ENCODE results near the gene MAML3. TPM values are rescaled to one million over a fixed set of nuclear protein-coding genes. Genes with fewer than 3 reads are reported as not detected.

The MAML3 gene
- total and polyA plus RNA-seq, 5 donors from 2014 or later: 0.11 to 1.1 (median 0.16) TPM; not detected in 1

DNA sequence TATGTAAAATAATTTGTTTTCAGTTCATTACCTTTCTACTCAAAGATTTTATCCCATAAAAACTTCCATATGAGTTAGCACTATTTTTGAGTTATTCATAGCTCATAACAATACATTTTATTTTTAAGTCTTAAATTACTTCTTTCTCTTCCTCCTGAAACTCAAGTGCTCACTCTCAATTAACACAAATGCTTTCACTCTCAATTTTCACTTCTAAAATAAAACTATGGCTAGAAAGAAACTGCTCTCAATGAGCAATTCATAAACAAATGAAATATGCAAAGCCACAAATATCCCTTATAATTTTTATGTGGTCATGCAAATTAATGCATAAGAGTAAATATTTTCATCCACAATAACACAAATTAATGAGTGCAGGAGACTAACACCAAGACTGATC, 38.8 kb downstream of the MAML3 start:
- Histone ChIP-seq H3K36me3 (ENCODE audit: control insufficient read depth, insufficient read depth, low read length) (no peaks in the 10 kb centered on the region), H3K4me1 (ENCODE audit: control insufficient read depth, insufficient read depth, low read length, poor library complexity, severe bottlenecking) (no peaks in the 10 kb centered on the region), H3K4me3 (ENCODE audit: low read depth, low read length) (no peak overlapping the region), H3K27ac (ENCODE audit: insufficient read depth, low read length, poor library complexity, severe bottlenecking) (no peak overlapping the region), H3K9me3 (ENCODE audit: control insufficient read depth in 2 of 2, low read length in 2 of 2) (no peaks in the 10 kb centered on the region), H3K27me3 (ENCODE audit: control insufficient read depth, insufficient read depth, low read length) (no peaks in the 10 kb centered on the region)
- DNase-seq (no peak), ATAC-seq (ENCODE audit: low read depth in 2 of 2) (no peak)
- Mint-ChIP-seq H3K9me3 (peaks cover 0 to 3% (median 0%) of the 10 kb centered on the region in 7 donors), H3K27ac (no peak overlapping the region), H3K36me3 (no peaks in the 10 kb centered on the region), H3K27me3 (no peaks in the 10 kb centered on the region), H3K4me1 (peaks cover 0 to 19% (median 12%) of the 10 kb centered on the region in 4 donors), H3K4me3 (no peak overlapping the region)

DNA sequence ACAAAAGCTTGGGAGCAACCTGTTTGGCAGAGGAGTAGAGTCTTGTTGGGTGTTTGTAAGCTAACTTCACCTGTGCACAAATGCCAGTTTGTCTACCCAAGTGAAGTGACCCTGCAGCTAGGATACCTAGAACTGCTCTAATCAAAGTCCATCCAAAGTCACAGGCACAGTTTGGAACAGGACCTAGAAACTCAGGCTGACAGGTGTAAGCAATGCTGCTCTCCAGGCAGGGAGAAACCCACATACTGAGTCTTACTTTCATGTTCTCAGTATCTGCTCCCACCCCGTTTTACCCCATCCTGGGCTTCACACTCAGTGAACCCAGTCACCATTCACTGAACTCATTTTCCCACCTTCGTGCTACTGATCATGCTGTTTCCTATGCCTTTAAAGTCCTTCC, 40.3 kb downstream of the MAML3 start:
- no peak overlapping the region for H3K4me3 Mint-ChIP-seq
- peaks cover 0 to 19% (median 12%) of the 10 kb centered on the region in 4 donors for H3K4me1 Mint-ChIP-seq
- ATAC-seq (ENCODE audit: low read depth in 2 of 2) (no peak), DNase-seq (no peak)
- H3K27ac Mint-ChIP-seq: no peak overlapping the region
- Histone ChIP-seq H3K4me3 (ENCODE audit: low read depth, low read length) (no peak overlapping the region), H3K27me3 (ENCODE audit: control insufficient read depth, insufficient read depth, low read length) (no peaks in the 10 kb centered on the region), H3K4me1 (ENCODE audit: control insufficient read depth, insufficient read depth, low read length, poor library complexity, severe bottlenecking) (no peaks in the 10 kb centered on the region), H3K36me3 (ENCODE audit: control insufficient read depth, insufficient read depth, low read length) (no peaks in the 10 kb centered on the region), H3K27ac (ENCODE audit: insufficient read depth, low read length, poor library complexity, severe bottlenecking) (no peak overlapping the region), H3K9me3 (ENCODE audit: control insufficient read depth in 2 of 2, low read length in 2 of 2) (no peaks in the 10 kb centered on the region)
- H3K9me3 Mint-ChIP-seq: peaks cover 0 to 3% (median 0%) of the 10 kb centered on the region in 7 donors
- no peaks in the 10 kb centered on the region for H3K27me3 Mint-ChIP-seq
- no peaks in the 10 kb centered on the region for H3K36me3 Mint-ChIP-seq

DNA sequence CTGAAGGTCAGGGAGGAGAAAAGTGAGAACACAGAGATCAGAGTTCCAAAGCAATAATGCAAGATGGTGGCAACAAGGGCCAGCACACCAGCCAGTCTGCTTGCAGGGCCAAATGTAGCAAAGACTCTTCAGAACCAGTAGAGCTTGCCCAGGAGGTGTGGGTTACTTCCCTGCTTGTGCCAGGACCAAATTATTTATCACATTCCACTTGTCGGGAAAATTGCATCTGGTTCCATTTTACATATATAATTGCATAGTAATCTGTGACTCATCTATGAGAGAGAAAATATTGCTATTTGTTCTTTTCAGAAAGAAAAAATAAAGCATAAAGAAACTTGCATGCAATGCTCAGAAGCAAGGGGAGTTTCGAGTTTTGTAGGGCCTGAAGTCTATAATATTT, 41.4 kb downstream of the MAML3 start:
- Mint-ChIP-seq H3K4me3 (no peak overlapping the region), H3K27ac (no peak overlapping the region), H3K4me1 (peaks cover 0 to 20% (median 15%) of the 10 kb centered on the region in 4 donors), H3K9me3 (peaks cover 0 to 3% (median 0%) of the 10 kb centered on the region in 7 donors), H3K27me3 (no peaks in the 10 kb centered on the region), H3K36me3 (no peaks in the 10 kb centered on the region)
- no peak overlapping the region for H3K27ac ChIP-seq (ENCODE audit: insufficient read depth, low read length, poor library complexity, severe bottlenecking)
- DNase-seq (no peak), ATAC-seq (ENCODE audit: low read depth in 2 of 2) (no peak)
- no peak overlapping the region for H3K4me3 ChIP-seq (ENCODE audit: low read depth, low read length)
- H3K4me1 ChIP-seq (ENCODE audit: control insufficient read depth, insufficient read depth, low read length, poor library complexity, severe bottlenecking): no peaks in the 10 kb centered on the region
- H3K36me3 ChIP-seq (ENCODE audit: control insufficient read depth, insufficient read depth, low read length): no peaks in the 10 kb centered on the region
- no peaks in the 10 kb centered on the region for H3K27me3 ChIP-seq (ENCODE audit: control insufficient read depth, insufficient read depth, low read length)
- no peaks in the 10 kb centered on the region for H3K9me3 ChIP-seq (ENCODE audit: control insufficient read depth in 2 of 2, low read length in 2 of 2)

DNA sequence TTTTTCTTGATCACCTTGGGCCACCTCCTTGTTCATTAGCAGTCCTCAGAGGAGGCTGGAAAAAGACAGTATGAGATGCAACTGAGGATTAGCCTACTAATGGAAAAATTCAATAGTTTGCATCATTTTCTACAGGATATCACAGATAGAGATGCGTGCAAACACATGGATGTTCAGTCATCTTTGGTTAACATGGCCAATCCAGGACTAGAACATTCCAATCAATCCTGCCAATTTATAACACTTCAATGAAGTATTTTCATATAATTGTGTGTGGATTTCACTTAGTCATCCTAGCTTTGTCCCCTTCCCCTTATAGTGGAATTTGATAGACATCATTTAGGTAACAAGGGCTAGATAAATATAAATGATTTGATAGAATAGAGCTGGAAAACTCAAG, 42.7 kb downstream of the MAML3 start:
- Mint-ChIP-seq H3K36me3 (no peaks in the 10 kb centered on the region), H3K27ac (no peak overlapping the region), H3K9me3 (peaks cover 0 to 3% (median 0%) of the 10 kb centered on the region in 7 donors), H3K4me1 (peaks cover 2 to 10% (median 6%) of the 10 kb centered on the region in 4 donors), H3K4me3 (no peak overlapping the region), H3K27me3 (no peaks in the 10 kb centered on the region)
- H3K27ac ChIP-seq (ENCODE audit: insufficient read depth, low read length, poor library complexity, severe bottlenecking): no peak overlapping the region
- H3K36me3 ChIP-seq (ENCODE audit: control insufficient read depth, insufficient read depth, low read length): no peaks in the 10 kb centered on the region
- no peak overlapping the region for H3K4me3 ChIP-seq (ENCODE audit: low read depth, low read length)
- H3K27me3 ChIP-seq (ENCODE audit: control insufficient read depth, insufficient read depth, low read length): no peaks in the 10 kb centered on the region
- ATAC-seq (ENCODE audit: low read depth in 2 of 2): no peak
- no peak for DNase-seq
- H3K9me3 ChIP-seq (ENCODE audit: control insufficient read depth in 2 of 2, low read length in 2 of 2): no peaks in the 10 kb centered on the region
- no peaks in the 10 kb centered on the region for H3K4me1 ChIP-seq (ENCODE audit: control insufficient read depth, insufficient read depth, low read length, poor library complexity, severe bottlenecking)

DNA sequence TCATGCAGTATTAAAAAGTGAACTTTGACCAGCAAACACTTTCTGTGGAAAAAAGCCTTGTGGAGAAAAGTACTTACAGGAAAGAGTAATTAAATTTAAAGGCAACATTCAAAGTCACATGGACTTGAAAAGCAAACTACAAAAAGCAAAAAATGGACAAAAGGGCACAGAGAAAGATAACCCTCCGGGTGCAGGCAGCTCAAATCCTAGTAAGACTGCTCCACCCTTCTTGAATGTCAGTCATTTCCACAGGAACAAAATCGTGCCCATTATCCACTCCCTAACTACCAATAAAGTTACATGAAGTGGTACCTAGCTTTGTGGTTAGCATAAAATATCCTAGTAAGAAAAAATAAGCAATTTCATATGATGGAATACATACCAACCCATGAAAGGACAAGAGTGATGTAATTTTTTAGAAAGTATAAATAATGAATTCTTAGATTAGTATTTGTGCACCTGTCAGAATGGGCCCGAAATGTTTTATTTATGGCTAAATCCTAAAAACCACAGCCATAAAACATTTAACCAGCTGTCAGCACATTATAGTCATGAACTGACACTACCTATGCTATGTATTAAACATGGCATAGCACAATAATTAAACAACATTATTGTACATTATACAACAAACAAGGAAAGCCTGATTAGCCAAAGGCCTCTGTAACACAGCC, 43.3 kb downstream of the MAML3 start:
- Mint-ChIP-seq H3K27ac (no peak overlapping the region), H3K4me1 (peaks cover 0 to 6% (median 5%) of the 10 kb centered on the region in 4 donors), H3K27me3 (no peaks in the 10 kb centered on the region), H3K4me3 (no peak overlapping the region), H3K36me3 (no peaks in the 10 kb centered on the region), H3K9me3 (peaks cover 0 to 3% (median 0%) of the 10 kb centered on the region in 7 donors)
- Histone ChIP-seq H3K9me3 (ENCODE audit: control insufficient read depth in 2 of 2, low read length in 2 of 2) (no peaks in the 10 kb centered on the region), H3K27me3 (ENCODE audit: control insufficient read depth, insufficient read depth, low read length) (no peaks in the 10 kb centered on the region), H3K4me1 (ENCODE audit: control insufficient read depth, insufficient read depth, low read length, poor library complexity, severe bottlenecking) (no peaks in the 10 kb centered on the region), H3K36me3 (ENCODE audit: control insufficient read depth, insufficient read depth, low read length) (no peaks in the 10 kb centered on the region), H3K4me3 (ENCODE audit: low read depth, low read length) (no peak overlapping the region), H3K27ac (ENCODE audit: insufficient read depth, low read length, poor library complexity, severe bottlenecking) (no peak overlapping the region)
- DNase-seq (no peak), ATAC-seq (ENCODE audit: low read depth in 2 of 2) (no peak)

DNA sequence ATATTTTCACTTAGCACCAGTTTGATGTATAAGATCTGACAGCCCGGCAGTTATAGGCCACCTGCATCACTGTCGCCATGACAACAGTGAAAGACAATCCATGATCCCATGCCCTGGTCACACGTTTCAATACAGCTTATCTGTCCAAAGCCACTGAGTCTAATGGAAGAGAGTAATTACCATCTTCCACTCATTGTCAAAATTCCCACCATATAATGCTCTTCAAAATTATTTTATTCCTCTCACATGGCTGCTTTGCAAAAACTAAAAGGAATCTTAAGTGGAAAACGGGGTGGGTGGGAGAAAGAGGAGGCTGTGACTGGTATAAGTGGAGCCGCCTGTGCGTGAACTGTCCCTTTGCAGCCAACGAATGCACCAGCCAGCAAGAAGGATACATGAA, 44.2 kb downstream of the MAML3 start:
- DNase-seq (no peak), ATAC-seq (ENCODE audit: low read depth in 2 of 2) (no peak)
- no peak overlapping the region for H3K4me3 ChIP-seq (ENCODE audit: low read depth, low read length)
- no peaks in the 10 kb centered on the region for H3K4me1 ChIP-seq (ENCODE audit: control insufficient read depth, insufficient read depth, low read length, poor library complexity, severe bottlenecking)
- no peaks in the 10 kb centered on the region for H3K27me3 ChIP-seq (ENCODE audit: control insufficient read depth, insufficient read depth, low read length)
- no peak overlapping the region for H3K27ac ChIP-seq (ENCODE audit: insufficient read depth, low read length, poor library complexity, severe bottlenecking)
- Mint-ChIP-seq H3K27me3 (no peaks in the 10 kb centered on the region), H3K27ac (no peak overlapping the region), H3K9me3 (peaks cover 0 to 3% (median 0%) of the 10 kb centered on the region in 7 donors), H3K4me1 (peaks cover 0 to 6% (median 3%) of the 10 kb centered on the region in 4 donors), H3K4me3 (no peak overlapping the region), H3K36me3 (no peaks in the 10 kb centered on the region)
- no peaks in the 10 kb centered on the region for H3K36me3 ChIP-seq (ENCODE audit: control insufficient read depth, insufficient read depth, low read length)
- H3K9me3 ChIP-seq (ENCODE audit: control insufficient read depth in 2 of 2, low read length in 2 of 2): no peaks in the 10 kb centered on the region

DNA sequence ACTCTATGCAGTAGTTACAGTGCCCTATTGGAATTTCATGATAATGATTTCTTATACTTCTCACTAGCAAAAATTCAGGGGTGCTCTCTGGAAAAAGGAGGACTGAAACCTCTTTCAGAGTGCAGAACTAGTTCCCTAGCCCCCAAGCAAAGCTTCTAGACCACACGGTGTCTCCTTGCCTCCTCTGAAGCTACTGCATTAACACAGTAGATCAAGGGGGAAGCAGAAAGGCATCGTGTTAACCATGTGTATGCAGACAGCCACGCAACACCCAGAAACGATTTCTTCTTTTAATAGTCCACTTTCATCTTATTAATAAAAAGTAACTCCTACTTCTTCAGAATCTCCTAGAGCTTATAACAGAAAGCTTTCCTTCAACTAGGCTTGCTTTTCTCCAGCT, 44.7 kb downstream of the MAML3 start:
- no peaks in the 10 kb centered on the region for H3K4me1 ChIP-seq (ENCODE audit: control insufficient read depth, insufficient read depth, low read length, poor library complexity, severe bottlenecking)
- no peak for DNase-seq
- no peak overlapping the region for H3K4me3 ChIP-seq (ENCODE audit: low read depth, low read length)
- Mint-ChIP-seq H3K9me3 (peaks cover 0 to 3% (median 0%) of the 10 kb centered on the region in 7 donors), H3K36me3 (no peaks in the 10 kb centered on the region), H3K4me1 (peaks cover 0 to 6% (median 3%) of the 10 kb centered on the region in 4 donors), H3K27me3 (no peaks in the 10 kb centered on the region), H3K27ac (no peak overlapping the region), H3K4me3 (no peak overlapping the region)
- H3K27me3 ChIP-seq (ENCODE audit: control insufficient read depth, insufficient read depth, low read length): no peaks in the 10 kb centered on the region
- no peaks in the 10 kb centered on the region for H3K36me3 ChIP-seq (ENCODE audit: control insufficient read depth, insufficient read depth, low read length)
- no peaks in the 10 kb centered on the region for H3K9me3 ChIP-seq (ENCODE audit: control insufficient read depth in 2 of 2, low read length in 2 of 2)
- ATAC-seq (ENCODE audit: low read depth in 2 of 2): no peak
- H3K27ac ChIP-seq (ENCODE audit: insufficient read depth, low read length, poor library complexity, severe bottlenecking): no peak overlapping the region

DNA sequence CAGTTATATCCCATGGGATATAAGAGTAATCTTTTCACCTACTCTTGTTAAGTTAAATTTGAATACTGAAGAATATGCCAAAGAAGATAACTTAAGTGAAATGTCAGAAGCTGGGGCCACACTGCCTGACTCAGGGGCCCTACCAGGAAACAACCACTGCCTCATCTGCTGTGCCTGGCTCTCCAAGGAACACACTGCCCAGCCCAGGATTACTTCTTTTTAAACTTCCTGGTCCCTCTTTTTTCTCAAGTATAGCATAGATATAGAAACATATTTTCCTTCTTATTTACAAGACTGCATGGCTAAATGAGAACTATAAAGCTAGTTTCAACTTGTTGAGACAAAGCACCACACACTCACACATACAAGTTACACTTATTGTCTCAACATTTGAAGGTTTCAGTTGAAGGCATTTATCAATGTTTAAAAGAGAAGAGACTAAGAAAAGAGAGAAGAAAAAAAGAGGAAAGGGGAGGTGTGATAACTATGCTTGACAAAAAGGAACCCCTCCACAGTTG, 45.2 kb downstream of the MAML3 start:
- no peak overlapping the region for H3K27ac ChIP-seq (ENCODE audit: insufficient read depth, low read length, poor library complexity, severe bottlenecking)
- H3K36me3 ChIP-seq (ENCODE audit: control insufficient read depth, insufficient read depth, low read length): no peaks in the 10 kb centered on the region
- Mint-ChIP-seq H3K27ac (no peak overlapping the region), H3K4me1 (peaks cover 3 to 6% (median 4%) of the 10 kb centered on the region in 4 donors), H3K36me3 (no peaks in the 10 kb centered on the region), H3K27me3 (no peaks in the 10 kb centered on the region), H3K9me3 (peaks cover 0 to 3% (median 0%) of the 10 kb centered on the region in 7 donors), H3K4me3 (no peak overlapping the region)
- no peak for DNase-seq
- no peak for ATAC-seq (ENCODE audit: low read depth in 2 of 2)
- H3K4me3 ChIP-seq (ENCODE audit: low read depth, low read length): no peak overlapping the region
- H3K4me1 ChIP-seq (ENCODE audit: control insufficient read depth, insufficient read depth, low read length, poor library complexity, severe bottlenecking): peaks cover 2% of the 10 kb centered on the region
- no peaks in the 10 kb centered on the region for H3K27me3 ChIP-seq (ENCODE audit: control insufficient read depth, insufficient read depth, low read length)
- H3K9me3 ChIP-seq (ENCODE audit: control insufficient read depth in 2 of 2, low read length in 2 of 2): no peaks in the 10 kb centered on the region

Measured in CD4-positive, CD25-positive, alpha-beta regulatory T cell (primary cell).